ENCODE measurements around the gene CSRNP3.

The CSRNP3 gene

GRCh38 chr2:165692906-165693305 lies 223.4 kb downstream of the CSRNP3 start:
- Histone ChIP-seq H3K27ac (ENCODE audit: low read depth, low read length) (no peak overlapping the region), H3K36me3 (ENCODE audit: control insufficient read depth, insufficient read depth, low read length) (no peaks in the 10 kb centered on the region), H3K4me3 (ENCODE audit: low read length) (no peak overlapping the region), H3K9ac (ENCODE audit: low read length) (no peak overlapping the region), H3K4me1 (ENCODE audit: control insufficient read depth, insufficient read depth, low read length) (no peaks in the 10 kb centered on the region), H3K27me3 (ENCODE audit: control insufficient read depth, insufficient read depth, low read length) (no peaks in the 10 kb centered on the region)

DNA sequence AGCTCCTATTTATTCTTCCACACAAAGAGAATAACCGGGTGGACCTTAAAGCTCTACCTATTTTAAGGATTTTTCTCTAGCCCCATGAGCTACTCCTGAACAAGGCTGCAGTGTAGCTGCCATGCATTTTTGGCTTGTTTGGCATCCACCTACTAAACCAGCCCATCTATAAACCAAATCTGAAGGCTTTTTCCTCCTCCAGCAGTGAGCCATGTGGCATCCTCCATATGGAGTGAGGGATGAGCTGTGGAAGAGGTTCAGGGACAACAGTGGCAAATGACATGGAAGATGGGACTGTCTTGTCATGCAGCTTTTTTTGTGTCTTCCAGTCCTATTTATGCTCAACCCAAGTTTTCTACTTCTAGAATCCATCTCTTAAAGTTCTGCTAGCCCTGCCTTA lies 224.3 kb downstream of the CSRNP3 start:
- no peak overlapping the region for H3K9ac ChIP-seq (ENCODE audit: low read length)
- no peaks in the 10 kb centered on the region for H3K36me3 ChIP-seq (ENCODE audit: control insufficient read depth, insufficient read depth, low read length)
- no peaks in the 10 kb centered on the region for H3K4me1 ChIP-seq (ENCODE audit: control insufficient read depth, insufficient read depth, low read length)
- H3K27ac ChIP-seq (ENCODE audit: low read depth, low read length): no peak overlapping the region
- no peaks in the 10 kb centered on the region for H3K27me3 ChIP-seq (ENCODE audit: control insufficient read depth, insufficient read depth, low read length)
- H3K4me3 ChIP-seq (ENCODE audit: low read length): no peak overlapping the region

GRCh38 chr2:165697748-165698443 lies 228.4 kb downstream of the CSRNP3 start:
- H3K27ac ChIP-seq (ENCODE audit: low read depth, low read length): no peak overlapping the region
- H3K4me3 ChIP-seq (ENCODE audit: low read length): no peak overlapping the region
- H3K4me1 ChIP-seq (ENCODE audit: control insufficient read depth, insufficient read depth, low read length): no peaks in the 10 kb centered on the region
- no peak overlapping the region for H3K9ac ChIP-seq (ENCODE audit: low read length)
- no peaks in the 10 kb centered on the region for H3K27me3 ChIP-seq (ENCODE audit: control insufficient read depth, insufficient read depth, low read length)
- H3K36me3 ChIP-seq (ENCODE audit: control insufficient read depth, insufficient read depth, low read length): no peaks in the 10 kb centered on the region

GRCh38 chr2:165698444-165698884 lies 229.0 kb downstream of the CSRNP3 start:
- no peaks in the 10 kb centered on the region for H3K27me3 ChIP-seq (ENCODE audit: control insufficient read depth, insufficient read depth, low read length)
- no peak overlapping the region for H3K9ac ChIP-seq (ENCODE audit: low read length)
- no peak overlapping the region for H3K27ac ChIP-seq (ENCODE audit: low read depth, low read length)
- H3K4me1 ChIP-seq (ENCODE audit: control insufficient read depth, insufficient read depth, low read length): no peaks in the 10 kb centered on the region
- H3K36me3 ChIP-seq (ENCODE audit: control insufficient read depth, insufficient read depth, low read length): no peaks in the 10 kb centered on the region
- H3K4me3 ChIP-seq (ENCODE audit: low read length): no peak overlapping the region

DNA sequence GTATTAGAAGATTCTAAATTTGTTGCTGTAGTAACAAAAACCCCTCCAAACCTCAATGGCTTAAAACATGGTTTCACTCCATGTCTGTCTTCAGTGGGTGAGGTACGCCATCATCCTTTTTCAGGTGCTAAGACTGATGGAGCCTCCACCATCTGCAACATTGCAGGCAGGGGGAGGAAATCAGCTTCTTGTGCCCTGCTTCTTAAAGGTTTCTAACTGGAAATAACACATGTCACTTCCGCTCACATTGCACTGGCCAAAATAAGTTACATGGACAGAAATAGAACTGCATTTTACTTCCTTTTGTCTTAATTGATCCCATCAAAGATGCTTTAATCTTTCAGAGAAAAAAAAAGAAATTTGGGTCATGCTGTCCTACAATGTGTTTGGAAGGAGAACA lies 230.4 kb downstream of the CSRNP3 start:
- H3K4me3 ChIP-seq (ENCODE audit: low read length): no peak overlapping the region
- H3K4me1 ChIP-seq (ENCODE audit: control insufficient read depth, insufficient read depth, low read length): no peaks in the 10 kb centered on the region
- H3K27me3 ChIP-seq (ENCODE audit: control insufficient read depth, insufficient read depth, low read length): no peaks in the 10 kb centered on the region
- H3K9ac ChIP-seq (ENCODE audit: low read length): no peak overlapping the region
- H3K27ac ChIP-seq (ENCODE audit: low read depth, low read length): no peak overlapping the region
- H3K36me3 ChIP-seq (ENCODE audit: control insufficient read depth, insufficient read depth, low read length): no peaks in the 10 kb centered on the region

- no peak overlapping the region for H3K9ac ChIP-seq (ENCODE audit: low read length)
Observed at GRCh38 chr2:165700531-165700930, 231.0 kb downstream of the CSRNP3 start.

GRCh38 chr2:165701147-165701546 lies 231.6 kb downstream of the CSRNP3 start:
- H3K4me1 ChIP-seq (ENCODE audit: control insufficient read depth, insufficient read depth, low read length): no peaks in the 10 kb centered on the region
- no peaks in the 10 kb centered on the region for H3K36me3 ChIP-seq (ENCODE audit: control insufficient read depth, insufficient read depth, low read length)
- no peaks in the 10 kb centered on the region for H3K27me3 ChIP-seq (ENCODE audit: control insufficient read depth, insufficient read depth, low read length)
- H3K9ac ChIP-seq (ENCODE audit: low read length): no peak overlapping the region
- no peak overlapping the region for H3K4me3 ChIP-seq (ENCODE audit: low read length)
- no peak overlapping the region for H3K27ac ChIP-seq (ENCODE audit: low read depth, low read length)

More at GRCh38 chr2:165700531-165700930, 231.0 kb downstream of the CSRNP3 start:
- no peak overlapping the region for H3K4me3 ChIP-seq (ENCODE audit: low read length)
- H3K4me1 ChIP-seq (ENCODE audit: control insufficient read depth, insufficient read depth, low read length): no peaks in the 10 kb centered on the region
- H3K27ac ChIP-seq (ENCODE audit: low read depth, low read length): no peak overlapping the region
- H3K27me3 ChIP-seq (ENCODE audit: control insufficient read depth, insufficient read depth, low read length): no peaks in the 10 kb centered on the region
- H3K36me3 ChIP-seq (ENCODE audit: control insufficient read depth, insufficient read depth, low read length): no peaks in the 10 kb centered on the region

DNA sequence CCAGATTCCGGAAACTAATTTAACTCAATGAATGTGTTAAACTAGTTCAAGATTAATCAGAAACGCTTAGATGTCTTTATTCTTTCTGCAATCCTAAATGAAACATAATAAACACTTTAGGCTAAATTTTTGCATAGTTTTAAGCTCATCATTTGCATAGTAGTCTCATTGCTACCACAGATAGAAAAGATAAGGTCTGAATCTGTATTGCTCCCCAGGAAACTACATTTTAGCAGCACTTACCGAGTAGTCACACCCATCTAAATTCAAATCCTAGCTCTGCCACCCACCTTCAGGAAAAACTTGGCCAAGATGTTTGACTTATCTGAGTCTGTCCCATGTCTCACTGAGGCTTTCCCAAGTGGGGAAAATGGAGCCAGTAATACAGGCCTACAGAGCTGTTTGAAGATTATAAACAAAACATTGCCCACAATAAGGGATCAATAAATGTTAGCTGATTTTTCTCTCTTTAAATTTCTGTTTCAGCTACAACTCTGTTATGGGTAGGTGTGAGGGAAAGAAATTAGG lies 237.5 kb downstream of the CSRNP3 start:
- H3K27me3 ChIP-seq (ENCODE audit: control insufficient read depth, insufficient read depth, low read length): no peaks in the 10 kb centered on the region
- no peak overlapping the region for H3K9ac ChIP-seq (ENCODE audit: low read length)
- H3K4me3 ChIP-seq (ENCODE audit: low read length): no peak overlapping the region
- no peaks in the 10 kb centered on the region for H3K36me3 ChIP-seq (ENCODE audit: control insufficient read depth, insufficient read depth, low read length)
- H3K27ac ChIP-seq (ENCODE audit: low read depth, low read length): no peak overlapping the region
- H3K4me1 ChIP-seq (ENCODE audit: control insufficient read depth, insufficient read depth, low read length): no peaks in the 10 kb centered on the region

DNA sequence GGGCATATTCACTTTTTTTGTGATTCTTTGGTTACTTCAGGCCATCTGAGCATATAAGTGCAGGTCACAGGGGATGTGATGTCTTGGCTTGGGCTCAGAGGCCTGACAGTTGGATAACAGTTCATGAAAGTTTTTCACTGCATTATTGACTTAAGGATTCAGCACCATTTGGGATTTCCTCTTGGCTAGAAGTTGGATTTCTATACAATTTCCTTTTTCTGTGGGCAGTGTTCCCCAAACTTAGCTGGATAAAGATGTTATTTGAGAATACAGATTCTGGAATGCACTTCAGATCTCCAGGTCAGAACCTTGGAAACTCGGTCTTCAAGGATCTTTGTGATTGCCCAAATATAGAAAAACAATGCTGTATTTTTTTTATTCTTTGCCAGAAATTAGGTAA lies 246.6 kb downstream of the CSRNP3 start:
- H3K27ac ChIP-seq (ENCODE audit: low read depth, low read length): no peak overlapping the region
- no peaks in the 10 kb centered on the region for H3K27me3 ChIP-seq (ENCODE audit: control insufficient read depth, insufficient read depth, low read length)
- H3K36me3 ChIP-seq (ENCODE audit: control insufficient read depth, insufficient read depth, low read length): no peaks in the 10 kb centered on the region
- H3K4me3 ChIP-seq (ENCODE audit: low read length): no peak overlapping the region
- H3K4me1 ChIP-seq (ENCODE audit: control insufficient read depth, insufficient read depth, low read length): no peaks in the 10 kb centered on the region
- H3K9ac ChIP-seq (ENCODE audit: low read length): no peak overlapping the region

DNA sequence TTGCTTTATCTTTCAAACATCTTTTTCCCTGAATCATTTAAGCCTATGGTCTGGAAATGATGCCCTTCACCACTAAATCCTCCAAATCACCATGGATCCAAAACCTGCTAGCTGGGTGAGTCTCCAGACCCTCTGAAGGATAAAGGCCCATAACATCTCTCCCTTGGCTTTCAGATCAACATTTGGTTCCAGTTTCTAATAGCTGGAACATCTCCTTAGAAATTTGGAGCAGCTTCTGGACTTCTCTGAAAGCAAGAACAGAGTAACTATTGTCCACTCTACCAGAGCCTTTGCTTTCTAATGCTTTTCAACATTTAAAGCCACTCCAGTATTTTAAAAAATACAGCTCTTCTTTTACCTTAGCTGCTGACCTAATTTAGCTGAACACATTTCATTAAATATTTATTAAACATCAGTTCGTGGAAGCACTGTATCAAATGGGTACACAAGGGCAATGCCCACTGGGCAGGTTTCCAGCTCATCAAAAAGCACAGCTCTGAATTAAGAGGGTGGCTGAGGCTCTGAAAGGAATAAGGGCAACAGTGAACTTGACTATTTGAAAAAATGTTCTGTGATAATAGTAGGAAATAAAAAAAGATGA lies 249.2 kb downstream of the CSRNP3 start:
- H3K4me1 ChIP-seq (ENCODE audit: control insufficient read depth, insufficient read depth, low read length): no peaks in the 10 kb centered on the region
- no peak overlapping the region for H3K9ac ChIP-seq (ENCODE audit: low read length)
- no peaks in the 10 kb centered on the region for H3K36me3 ChIP-seq (ENCODE audit: control insufficient read depth, insufficient read depth, low read length)
- no peak overlapping the region for H3K27ac ChIP-seq (ENCODE audit: low read depth, low read length)
- H3K4me3 ChIP-seq (ENCODE audit: low read length): no peak overlapping the region
- H3K27me3 ChIP-seq (ENCODE audit: control insufficient read depth, insufficient read depth, low read length): no peaks in the 10 kb centered on the region

- Histone ChIP-seq H3K4me3 (ENCODE audit: low read length) (no peak overlapping the region), H3K27me3 (ENCODE audit: control insufficient read depth, insufficient read depth, low read length) (no peaks in the 10 kb centered on the region), H3K36me3 (ENCODE audit: control insufficient read depth, insufficient read depth, low read length) (no peaks in the 10 kb centered on the region), H3K9ac (ENCODE audit: low read length) (no peak overlapping the region), H3K27ac (ENCODE audit: low read depth, low read length) (no peak overlapping the region), H3K4me1 (ENCODE audit: control insufficient read depth, insufficient read depth, low read length) (no peaks in the 10 kb centered on the region)
Observed at GRCh38 chr2:165720511-165720910, 251.0 kb downstream of the CSRNP3 start.

- no peak overlapping the region for H3K4me3 ChIP-seq (ENCODE audit: low read length)
- no peaks in the 10 kb centered on the region for H3K27me3 ChIP-seq (ENCODE audit: control insufficient read depth, insufficient read depth, low read length)
- no peak overlapping the region for H3K9ac ChIP-seq (ENCODE audit: low read length)
- H3K4me1 ChIP-seq (ENCODE audit: control insufficient read depth, insufficient read depth, low read length): no peaks in the 10 kb centered on the region
- H3K27ac ChIP-seq (ENCODE audit: low read depth, low read length): no peak overlapping the region
- H3K36me3 ChIP-seq (ENCODE audit: control insufficient read depth, insufficient read depth, low read length): no peaks in the 10 kb centered on the region
Observed at GRCh38 chr2:165725421-165725820, 255.9 kb downstream of the CSRNP3 start.
